ENCODE data around the gene GCA. TPM values are rescaled to one million over a fixed set of nuclear protein-coding genes. Genes with fewer than 3 reads are reported as not detected.

GCA gene
- total RNA-seq, 4 donors from 2014 or later = 4.9 to 30.5 (median 22.6) TPM

- 71 to 100% methylated on average over 1 of the region's 1 CpG for WGBS, 2 donors (ENCODE audit: low coverage in 1 of 2)
These were observed 19.0 kb upstream of the GCA start for GRCh38 chr2:162324953-162325352.

GRCh38 chr2:162327134-162327769, 16.7 kb upstream of the GCA start:
- Histone ChIP-seq H3K9me3 (no peaks in the 10 kb centered on the region), H3K27ac (no peak overlapping the region), H3K27me3 (no peaks in the 10 kb centered on the region), H3K4me3 (no peak overlapping the region), H3K36me3 (no peaks in the 10 kb centered on the region), H3K4me1 (no peaks in the 10 kb centered on the region)
- 42 to 50% methylated on average over 2 to 4 of the region's 5 CpGs for WGBS, 2 donors (ENCODE audit: low coverage in 1 of 2)
- TF ChIP-seq CTCF (IDR thresholded peaks at IDR 0.05) (peak in 1 of 4 experiments; percentile 35), POLR2AphosphoS5 (IDR thresholded peaks at IDR 0.05) (no peak)
- ATAC-seq = no peak

More at GRCh38 chr2:162324953-162325352, 19.0 kb upstream of the GCA start:
- no peak for TF ChIP-seq POLR2AphosphoS5 (IDR thresholded peaks at IDR 0.05)
- no peak for TF ChIP-seq EP300 (IDR thresholded peaks at IDR 0.05)
- no peak for TF ChIP-seq CTCF (IDR thresholded peaks at IDR 0.05)
- TF ChIP-seq POLR2A (IDR thresholded peaks at IDR 0.05) = no peak
- no peaks in the 10 kb centered on the region for H3K27me3 ChIP-seq
- no peaks in the 10 kb centered on the region for H3K9me3 ChIP-seq
- H3K27ac ChIP-seq = no peak overlapping the region
- no peak for ATAC-seq
- peaks cover 0 to 7% (median 0%) of the 10 kb centered on the region in 3 donors for H3K4me1 ChIP-seq
- no peak overlapping the region for H3K4me3 ChIP-seq
- H3K36me3 ChIP-seq = no peaks in the 10 kb centered on the region

- H3K27me3 ChIP-seq = no peaks in the 10 kb centered on the region
- no peaks in the 10 kb centered on the region for H3K9me3 ChIP-seq
- TF ChIP-seq EP300 (IDR thresholded peaks at IDR 0.05) (no peak), CTCF (IDR thresholded peaks at IDR 0.05) (no peak), POLR2AphosphoS5 (IDR thresholded peaks at IDR 0.05) (no peak), POLR2A (IDR thresholded peaks at IDR 0.05) (no peak)
- no peak for ATAC-seq
- H3K27ac ChIP-seq = no peak overlapping the region
- H3K4me1 ChIP-seq = no peaks in the 10 kb centered on the region
- no peaks in the 10 kb centered on the region for H3K36me3 ChIP-seq
- 89 to 93% methylated on average over 3 to 5 of the region's 15 CpGs for WGBS, 2 donors (ENCODE audit: low coverage in 1 of 2)
- no peak overlapping the region for H3K4me3 ChIP-seq
These were observed 16.1 kb upstream of the GCA start for GRCh38 chr2:162327806-162328205.

- 89 to 96% methylated on average over 5 to 8 of the region's 12 CpGs for WGBS, 2 donors (ENCODE audit: low coverage in 1 of 2)
These were observed 15.3 kb upstream of the GCA start for GRCh38 chr2:162328424-162329157.

More at GRCh38 chr2:162328424-162329157, 15.3 kb upstream of the GCA start:
- H3K4me1 ChIP-seq = no peaks in the 10 kb centered on the region
- H3K4me3 ChIP-seq = no peak overlapping the region
- no peak for TF ChIP-seq POLR2A (IDR thresholded peaks at IDR 0.05)
- TF ChIP-seq EP300 (IDR thresholded peaks at IDR 0.05) = no peak
- no peak for TF ChIP-seq POLR2AphosphoS5 (IDR thresholded peaks at IDR 0.05)
- TF ChIP-seq CTCF (IDR thresholded peaks at IDR 0.05) = no peak
- no peak for ATAC-seq
- no peak overlapping the region for H3K27ac ChIP-seq
- H3K9me3 ChIP-seq = no peaks in the 10 kb centered on the region
- H3K27me3 ChIP-seq = no peaks in the 10 kb centered on the region
- no peaks in the 10 kb centered on the region for H3K36me3 ChIP-seq

Data from gastroesophageal sphincter (tissue), 4 donors.